Endothelial cell (in vitro differentiated cells): ENCODE measurements around the gene EXOG. TPM values are rescaled to one million over a fixed set of nuclear protein-coding genes. Genes with fewer than 3 reads are reported as not detected.
"Not testable (repeated sequence)": the region's sequence is repeated elsewhere in the genome, so short reads cannot be mapped to it uniquely, and the experiment has no call there.

Experiments
- DNase-seq: peaks from one replicate; pipeline ENCODE4 v3.0.0; 2021; ENCODE audit warnings: low spot score
- H3K27ac Mint-ChIP-seq: one replicate; pipeline ENCODE4 v1.8.0; 2021; ENCODE audit warnings: mixed read lengths, inconsistent platforms; ENCODE audit not compliant: unreplicated experiment
- H3K27me3 Mint-ChIP-seq: one replicate; pipeline ENCODE4 v1.8.0; 2021; ENCODE audit warnings: mild to moderate bottlenecking, moderate library complexity, mixed read lengths, inconsistent platforms; ENCODE audit not compliant: unreplicated experiment
- H3K36me3 Mint-ChIP-seq: one replicate; pipeline ENCODE4 v1.8.0; 2021; ENCODE audit warnings: mild to moderate bottlenecking, low read depth, mixed read lengths, inconsistent platforms; ENCODE audit not compliant: unreplicated experiment
- H3K4me1 Mint-ChIP-seq: one replicate; pipeline ENCODE4 v1.8.0; 2021; ENCODE audit warnings: mild to moderate bottlenecking, mixed read lengths, inconsistent platforms; ENCODE audit not compliant: unreplicated experiment
- H3K4me3 Mint-ChIP-seq: one replicate; pipeline ENCODE4 v1.8.0; 2021; ENCODE audit warnings: mild to moderate bottlenecking, mixed read lengths, inconsistent platforms; ENCODE audit not compliant: unreplicated experiment
- H3K9me3 Mint-ChIP-seq: one replicate; pipeline ENCODE4 v1.8.0; 2021; ENCODE audit warnings: mixed read lengths, inconsistent platforms; ENCODE audit not compliant: unreplicated experiment
- CTCF ChIP-seq: fragments of 200-600 bp; sonication (generic); IDR thresholded peaks from one replicate; pipeline ENCODE4 v1.5.0; 2021; ENCODE audit warnings: antibody characterized with exemption; ENCODE audit not compliant: unreplicated experiment
- total RNA-seq: library from RNA; stranded (reverse); fragmentation: NEBNext Ultra II Directional; extraction: Animal tissue kit (Norgen Biotek cat#: 25700); gene quantifications from one replicate; pipeline ENCODE4 v1.2.1, GENCODE V29; 2021; ENCODE audit not compliant: unreplicated experiment

The EXOG gene
- total RNA-seq, 1 donor from 2014 or later: 18.3 TPM

- Mint-ChIP-seq H3K4me1 (peaks cover 3% of the 10 kb centered on the region), H3K27me3 (peaks cover 7% of the 10 kb centered on the region), H3K27ac (no peak overlapping the region), H3K36me3 (no peaks in the 10 kb centered on the region), H3K4me3 (no peak overlapping the region), H3K9me3 (no peaks in the 10 kb centered on the region)
- no peak for TF ChIP-seq CTCF
- no peak for DNase-seq
Measured at GRCh38 chr3:38563886-38564270, 67.7 kb downstream of the EXOG start.

- no peaks in the 10 kb centered on the region for H3K36me3 Mint-ChIP-seq
- no peak for TF ChIP-seq CTCF
- peaks cover 7% of the 10 kb centered on the region for H3K27me3 Mint-ChIP-seq
- H3K9me3 Mint-ChIP-seq: no peaks in the 10 kb centered on the region
- H3K4me1 Mint-ChIP-seq: peaks cover 3% of the 10 kb centered on the region
- H3K27ac Mint-ChIP-seq: no peak overlapping the region
- no peak for DNase-seq
- no peak overlapping the region for H3K4me3 Mint-ChIP-seq
Measured at GRCh38 chr3:38564631-38565338, 68.6 kb downstream of the EXOG start.

GRCh38 chr3:38565339-38566214, 69.4 kb downstream of the EXOG start:
- Mint-ChIP-seq H3K36me3 (no peaks in the 10 kb centered on the region), H3K4me1 (peaks cover 3% of the 10 kb centered on the region), H3K27ac (no peak overlapping the region), H3K9me3 (no peaks in the 10 kb centered on the region), H3K27me3 (peaks cover 7% of the 10 kb centered on the region), H3K4me3 (no peak overlapping the region)
- no peak for DNase-seq
- no peak for TF ChIP-seq CTCF

- Mint-ChIP-seq H3K9me3 (no peaks in the 10 kb centered on the region), H3K4me3 (no peak overlapping the region), H3K27me3 (peaks cover 7% of the 10 kb centered on the region), H3K4me1 (peaks cover 3% of the 10 kb centered on the region), H3K27ac (no peak overlapping the region), H3K36me3 (no peaks in the 10 kb centered on the region)
- no peak for DNase-seq
- no peak for TF ChIP-seq CTCF
Measured at GRCh38 chr3:38566215-38566528, 70.0 kb downstream of the EXOG start.

- peak overlapping the region; percentile 26 for H3K27ac Mint-ChIP-seq
- not testable (repeated sequence) for H3K27me3 Mint-ChIP-seq, DNase-seq, H3K4me3 Mint-ChIP-seq, H3K9me3 Mint-ChIP-seq, H3K36me3 Mint-ChIP-seq, H3K4me1 Mint-ChIP-seq
Measured at GRCh38 chr3:38566794-38567193, 70.7 kb downstream of the EXOG start.
